GM23338 (cell line): ENCODE measurements around the gene PRAMEF10.
"Not testable (repeated sequence)": the region's sequence is repeated elsewhere in the genome, so short reads cannot be mapped to it uniquely, and the experiment has no call there.

Experiments
- CREB1 ChIP-seq: fragments of 250-450 bp; sonication (Bioruptor Pico); IDR thresholded peaks from 2 replicates; pipeline ENCODE4 v1.5.0; 2020; ENCODE audit warnings: low read depth, mild to moderate bottlenecking, moderate library complexity
- CTCF ChIP-seq, 2 experiments: fragments of 200-600 bp in 1 of 2; sonication (generic) in 1 of 2; conservative IDR thresholded peaks; 2 replicates each; pipeline versions ENCODE4 v1.5.1 to v1.6.1; 2016 to 2017; ENCODE audit warnings: antibody characterized with exemption in 2 of 2, low read depth in 2 of 2, mild to moderate bottlenecking in 2 of 2, moderate library complexity in 1 of 2
- ETS1 ChIP-seq: IDR thresholded peaks from 2 replicates; pipeline ENCODE4 v1.6.1; 2016; ENCODE audit warnings: antibody characterized with exemption
- EZH2 ChIP-seq: fragments of 200-600 bp; sonication (generic); IDR thresholded peaks from one replicate; pipeline ENCODE4 v1.8.0; 2017; ENCODE audit warnings: antibody characterized with exemption, mild to moderate bottlenecking, low read depth; ENCODE audit not compliant: unreplicated experiment
- EZH2phosphoT487 ChIP-seq: fragments of 200-600 bp; sonication (generic); IDR thresholded peaks from one replicate; pipeline ENCODE4 v1.8.1; 2018; ENCODE audit warnings: antibody characterized with exemption; ENCODE audit not compliant: unreplicated experiment
- JUNB ChIP-seq: IDR thresholded peaks from one replicate; pipeline ENCODE4 v1.6.1; 2016; ENCODE audit warnings: antibody characterized with exemption; ENCODE audit not compliant: unreplicated experiment
- NANOG ChIP-seq: IDR thresholded peaks from 2 replicates; pipeline ENCODE4 v1.6.1; 2016; ENCODE audit warnings: antibody characterized with exemption, borderline replicate concordance
- POLR2AphosphoS5 ChIP-seq: IDR thresholded peaks from 2 replicates; pipeline ENCODE4 v1.6.1; 2016; ENCODE audit warnings: antibody characterized with exemption, low read depth
- REST ChIP-seq: IDR thresholded peaks from one replicate; pipeline ENCODE4 v1.6.1; 2018; ENCODE audit warnings: antibody characterized with exemption; ENCODE audit not compliant: unreplicated experiment
- STAT1 ChIP-seq: IDR thresholded peaks from one replicate; pipeline ENCODE4 v1.6.1; 2016; ENCODE audit warnings: antibody characterized with exemption; ENCODE audit not compliant: unreplicated experiment
- ZNF114 ChIP-seq: fragments of 250-450 bp; sonication (Bioruptor Pico); IDR thresholded peaks from 2 replicates; pipeline ENCODE4 v1.5.0; 2020; ENCODE audit warnings: mild to moderate bottlenecking, moderate library complexity
- ZNF331 ChIP-seq: fragments of 250-450 bp; sonication (Bioruptor Pico); IDR thresholded peaks from 2 replicates; pipeline ENCODE4 v1.5.0; 2020; ENCODE audit warnings: low read depth, mild to moderate bottlenecking, moderate library complexity
- ZNF462 ChIP-seq: fragments of 250-450 bp; sonication (Bioruptor Pico); IDR thresholded peaks from 2 replicates; pipeline ENCODE4 v1.5.0; 2020; ENCODE audit warnings: mild to moderate bottlenecking, moderate library complexity

DNA sequence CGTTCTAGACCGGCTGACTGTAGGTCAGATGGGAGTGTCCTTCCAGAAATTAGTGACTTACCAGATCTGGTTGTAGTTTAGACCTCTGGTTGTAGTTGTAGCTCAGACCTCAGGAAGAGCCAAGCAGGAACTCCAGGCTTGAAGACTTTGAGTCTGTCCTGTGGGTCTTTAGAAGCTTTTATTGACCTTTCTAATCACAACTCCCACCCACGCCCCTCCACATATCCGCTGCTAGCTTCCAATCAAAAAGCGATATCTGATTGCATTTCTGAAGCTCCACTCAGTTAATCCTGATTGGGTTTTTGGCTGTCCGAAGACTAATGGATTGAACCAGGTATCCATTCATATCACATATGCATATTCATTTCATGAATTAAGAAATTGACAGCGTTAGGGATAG is 49.5 kb downstream of the PRAMEF10 start, which contains the start of gene HNRNPCL1:
- TF ChIP-seq CTCF (conservative IDR thresholded peaks at IDR 0.05; ENCODE audit: low read depth in 2 of 2); POLR2AphosphoS5; ETS1; EZH2phosphoT487; EZH2; REST; STAT1; ZNF331; JUNB; CREB1 (CRISPR knock-in tag); ZNF462 (CRISPR knock-in tag); ZNF114 (CRISPR knock-in tag); NANOG: not testable (repeated sequence)
